PC-3 (cell line): ENCODE data around the gene BHLHA15.

ENCODE experiments used
- EZH2 ChIP-seq: fragments of 300-600 bp; sonication (generic); IDR thresholded peaks from one replicate; pipeline ENCODE4 v1.6.1; 2017; ENCODE audit warnings: antibody characterized with exemption, mild to moderate bottlenecking, low read length; ENCODE audit not compliant: unreplicated experiment
- TF ChIP-seq, protein P1 (sequence below): fragments of 300-600 bp; sonication (generic); conservative IDR thresholded peaks from 2 replicates; pipeline ENCODE4 v1.5.1; 2017; ENCODE audit warnings: antibody characterized with exemption, low read depth, mild to moderate bottlenecking, low read length

DNA sequence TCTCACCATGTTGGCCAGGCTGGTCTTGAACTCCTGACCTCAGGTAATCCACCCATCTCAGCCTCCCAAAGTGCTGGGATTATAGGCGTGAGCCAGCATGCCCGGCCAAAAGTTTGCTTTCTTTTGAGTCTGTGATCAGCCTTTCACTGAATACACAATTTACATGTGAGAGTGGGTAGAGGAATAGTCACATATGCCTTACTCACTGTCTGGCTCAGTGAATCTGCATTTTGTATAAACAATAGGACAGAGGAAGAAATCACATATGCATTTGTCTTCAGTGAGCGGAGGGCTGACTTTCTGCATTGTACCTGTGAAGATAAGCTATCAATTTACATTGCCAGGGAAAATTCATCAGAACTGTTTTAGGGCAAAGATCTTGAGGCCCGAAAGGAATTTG, 43.3 kb downstream of the BHLHA15 start:
- TF ChIP-seq, protein P1, sequence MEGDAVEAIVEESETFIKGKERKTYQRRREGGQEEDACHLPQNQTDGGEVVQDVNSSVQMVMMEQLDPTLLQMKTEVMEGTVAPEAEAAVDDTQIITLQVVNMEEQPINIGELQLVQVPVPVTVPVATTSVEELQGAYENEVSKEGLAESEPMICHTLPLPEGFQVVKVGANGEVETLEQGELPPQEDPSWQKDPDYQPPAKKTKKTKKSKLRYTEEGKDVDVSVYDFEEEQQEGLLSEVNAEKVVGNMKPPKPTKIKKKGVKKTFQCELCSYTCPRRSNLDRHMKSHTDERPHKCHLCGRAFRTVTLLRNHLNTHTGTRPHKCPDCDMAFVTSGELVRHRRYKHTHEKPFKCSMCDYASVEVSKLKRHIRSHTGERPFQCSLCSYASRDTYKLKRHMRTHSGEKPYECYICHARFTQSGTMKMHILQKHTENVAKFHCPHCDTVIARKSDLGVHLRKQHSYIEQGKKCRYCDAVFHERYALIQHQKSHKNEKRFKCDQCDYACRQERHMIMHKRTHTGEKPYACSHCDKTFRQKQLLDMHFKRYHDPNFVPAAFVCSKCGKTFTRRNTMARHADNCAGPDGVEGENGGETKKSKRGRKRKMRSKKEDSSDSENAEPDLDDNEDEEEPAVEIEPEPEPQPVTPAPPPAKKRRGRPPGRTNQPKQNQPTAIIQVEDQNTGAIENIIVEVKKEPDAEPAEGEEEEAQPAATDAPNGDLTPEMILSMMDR, result no peak
- TF ChIP-seq EZH2, result no peak
